ENCODE measurements around the gene SAMD1. TPM values are rescaled to one million over a fixed set of nuclear protein-coding genes. Genes with fewer than 3 reads are reported as not detected.
A peak's percentile ranks its signal among the peaks of the same experiment; 100 is the strongest.

The SAMD1 gene
- total and polyA plus RNA-seq, 2 of the 13 experiments (the other 11 are each of a cell fraction or from before 2014, with no cell fraction given), result 17.5 to 45.0 TPM

GRCh38 chr19:14059652-14060155 is 30.8 kb downstream of the SAMD1 start (continued):
- TF ChIP-seq RARA (CRISPR knock-in tag; IDR thresholded peaks at IDR 0.05) (peak; percentile 77), NCOA2 (CRISPR knock-in tag; IDR thresholded peaks at IDR 0.05) (peak; percentile 60), ZNF746 (CRISPR knock-in tag; IDR thresholded peaks at IDR 0.05) (peak; percentile 85; the same call in 1 of the 2 replicates), ZBTB38 (CRISPR knock-in tag; IDR thresholded peaks at IDR 0.05) (no peak), ESRRA (CRISPR knock-in tag; IDR thresholded peaks at IDR 0.05; ENCODE audit: low read depth) (peak; percentile 79; the same call in 1 of the 2 replicates), ZNF687 (CRISPR knock-in tag; IDR thresholded peaks at IDR 0.05) (peak; percentile 44), PAX8 (CRISPR knock-in tag; IDR thresholded peaks at IDR 0.05; ENCODE audit: borderline replicate concordance) (no peak), ZNF781 (CRISPR knock-in tag; IDR thresholded peaks at IDR 0.05; ENCODE audit: borderline replicate concordance, not compliant biosample characterization) (no peak), IKZF5 (CRISPR knock-in tag; IDR thresholded peaks at IDR 0.05) (0 out of 2 replicates have a peak, but pooled peaks have one; percentile 35), FOXK1 (CRISPR knock-in tag; IDR thresholded peaks at IDR 0.05; ENCODE audit: borderline replicate concordance, low read depth) (peak; percentile 48; the same call in 1 of the 2 replicates), ZNF574 (CRISPR knock-in tag; IDR thresholded peaks at IDR 0.05) (peak; percentile 51), PPARG (CRISPR knock-in tag; conservative IDR thresholded peaks at IDR 0.05) (peak; percentile 75), RBM39 (IDR thresholded peaks at IDR 0.05; ENCODE audit: low read depth, low read length, poor library complexity, severe bottlenecking) (no peak), HDAC2 (CRISPR knock-in tag; IDR thresholded peaks at IDR 0.05) (peak; percentile 70; the same call in 1 of the 2 replicates), NFKB2 (CRISPR knock-in tag; IDR thresholded peaks at IDR 0.05; ENCODE audit: borderline replicate concordance) (no peak), MED1 (CRISPR knock-in tag; IDR thresholded peaks at IDR 0.05) (peak; percentile 18; the same call in 1 of the 2 replicates), MNT (IDR thresholded peaks at IDR 0.05) (peak; percentile 78), FOXC1 (CRISPR knock-in tag; IDR thresholded peaks at IDR 0.05; ENCODE audit: borderline replicate concordance) (no peak; the same call in 1 of the 2 replicates), KLF16 (CRISPR knock-in tag; IDR thresholded peaks at IDR 0.05) (no peak), ZNF24 (IDR thresholded peaks at IDR 0.05) (no peak), ZNF263 (CRISPR knock-in tag; IDR thresholded peaks at IDR 0.05) (peak; percentile 96)
